Erythroblast (primary cell): ENCODE results near the gene SCART1.

Source experiments
- DNase-seq, 2 experiments: peaks; one replicate each; lab custom pipeline; 2025; lab: John Stamatoyannopoulos, UW
- GATA1 ChIP-seq: IDR thresholded peaks from 2 replicates; pipeline ENCODE4 v1.6.1; 2011; ENCODE audit warnings: low read depth, mild to moderate bottlenecking, control low read depth, low read length, moderate library complexity
- POLR2A ChIP-seq: IDR thresholded peaks from 2 replicates; pipeline ENCODE4 v1.6.1; 2011; ENCODE audit warnings: mild to moderate bottlenecking, low read length

SCART1 gene

GRCh38 chr10:133455611-133456031 lies 1.9 kb downstream of the SCART1 start:
- no peak for TF ChIP-seq POLR2A
- TF ChIP-seq GATA1, result no peak

DNA sequence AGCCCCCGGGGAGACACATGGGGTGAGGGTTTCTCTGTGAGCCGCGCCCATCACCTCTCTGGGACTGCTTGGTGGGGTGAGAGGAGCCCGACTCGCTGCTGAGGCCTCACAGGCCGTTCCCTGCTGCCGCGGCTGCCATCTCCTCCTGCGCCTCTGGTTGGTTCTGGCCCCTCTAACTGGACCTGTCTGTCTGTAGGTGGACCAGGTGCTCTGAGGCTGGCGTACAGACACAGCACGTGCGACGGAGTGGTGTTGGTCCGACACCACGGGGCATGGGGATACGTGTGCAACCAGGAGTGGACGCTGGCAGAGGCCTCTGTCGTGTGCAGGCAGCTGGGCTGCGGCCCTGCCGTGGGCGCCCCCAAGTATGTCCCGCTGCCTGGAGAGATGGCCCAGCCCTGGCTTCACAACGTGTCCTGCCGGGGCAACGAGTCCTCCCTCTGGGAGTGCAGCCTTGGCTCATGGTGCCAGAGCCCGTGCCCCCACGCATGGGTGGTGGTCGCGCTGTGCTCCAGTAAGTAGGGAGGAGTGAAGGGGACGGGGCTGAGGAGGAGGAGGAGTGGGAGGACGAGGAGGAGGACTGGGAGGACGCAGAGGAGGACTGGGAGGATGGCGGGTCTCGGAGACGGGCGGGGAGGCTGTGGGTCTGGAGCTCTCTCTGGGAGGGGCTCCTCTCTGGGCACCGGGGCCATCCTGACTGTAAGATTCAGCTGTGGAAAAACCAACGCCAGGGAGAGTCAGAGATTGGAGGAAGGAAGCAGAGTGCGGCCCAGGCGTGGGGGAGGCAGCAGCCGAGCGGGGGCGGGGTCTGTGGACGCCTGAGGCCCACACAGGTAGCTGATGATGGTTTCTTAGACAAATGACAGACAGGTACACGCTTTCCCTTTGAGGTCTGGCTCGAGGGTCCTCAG lies 2.6 kb downstream of the SCART1 start:
- TF ChIP-seq POLR2A (no peak), GATA1 (no peak)
- no peak for DNase-seq

More at GRCh38 chr10:133455611-133456031, 1.9 kb downstream of the SCART1 start:
- DNase-seq, result no peak

DNA sequence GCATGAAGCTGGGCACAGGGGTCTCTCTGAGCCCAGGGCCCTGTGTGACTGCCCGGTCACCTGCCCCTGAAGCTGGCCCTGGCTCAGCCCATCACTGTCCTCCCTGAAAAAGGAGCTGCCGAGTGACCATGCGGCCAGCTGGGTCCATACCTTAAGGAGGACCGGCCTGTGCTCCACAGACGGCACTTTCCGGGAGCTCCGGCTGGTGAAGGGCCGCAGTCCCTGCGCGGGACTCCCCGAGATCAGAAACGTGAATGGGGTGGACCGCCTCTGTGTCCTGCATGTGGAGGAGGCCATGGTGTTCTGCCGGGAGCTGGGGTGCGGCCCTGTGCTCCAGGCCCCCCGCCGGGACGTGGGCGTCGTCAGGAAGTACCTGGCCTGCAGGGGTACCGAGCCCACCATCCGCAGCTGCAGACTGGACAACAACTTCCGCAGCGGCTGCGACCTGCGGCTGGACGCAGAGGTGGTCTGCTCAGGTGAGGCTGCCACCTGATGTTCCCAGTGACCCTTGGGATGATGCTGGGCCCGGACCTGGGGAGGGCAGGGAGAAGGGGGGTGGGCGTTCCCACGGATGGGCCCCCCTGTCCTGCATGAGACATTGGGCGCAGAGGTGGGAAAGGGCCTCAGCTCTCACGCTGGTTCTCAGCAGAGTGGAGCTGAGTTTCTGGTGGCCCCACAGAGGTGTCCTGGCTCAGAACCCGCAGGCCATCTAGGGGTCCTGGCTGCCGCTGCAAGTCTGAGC lies 3.5 kb downstream of the SCART1 start:
- DNase-seq, result no peak
- no peak for TF ChIP-seq GATA1
- no peak for TF ChIP-seq POLR2A

GRCh38 chr10:133458021-133458709 lies 4.4 kb downstream of the SCART1 start:
- TF ChIP-seq POLR2A, result no peak
- TF ChIP-seq GATA1, result no peak
- DNase-seq, result no peak

DNA sequence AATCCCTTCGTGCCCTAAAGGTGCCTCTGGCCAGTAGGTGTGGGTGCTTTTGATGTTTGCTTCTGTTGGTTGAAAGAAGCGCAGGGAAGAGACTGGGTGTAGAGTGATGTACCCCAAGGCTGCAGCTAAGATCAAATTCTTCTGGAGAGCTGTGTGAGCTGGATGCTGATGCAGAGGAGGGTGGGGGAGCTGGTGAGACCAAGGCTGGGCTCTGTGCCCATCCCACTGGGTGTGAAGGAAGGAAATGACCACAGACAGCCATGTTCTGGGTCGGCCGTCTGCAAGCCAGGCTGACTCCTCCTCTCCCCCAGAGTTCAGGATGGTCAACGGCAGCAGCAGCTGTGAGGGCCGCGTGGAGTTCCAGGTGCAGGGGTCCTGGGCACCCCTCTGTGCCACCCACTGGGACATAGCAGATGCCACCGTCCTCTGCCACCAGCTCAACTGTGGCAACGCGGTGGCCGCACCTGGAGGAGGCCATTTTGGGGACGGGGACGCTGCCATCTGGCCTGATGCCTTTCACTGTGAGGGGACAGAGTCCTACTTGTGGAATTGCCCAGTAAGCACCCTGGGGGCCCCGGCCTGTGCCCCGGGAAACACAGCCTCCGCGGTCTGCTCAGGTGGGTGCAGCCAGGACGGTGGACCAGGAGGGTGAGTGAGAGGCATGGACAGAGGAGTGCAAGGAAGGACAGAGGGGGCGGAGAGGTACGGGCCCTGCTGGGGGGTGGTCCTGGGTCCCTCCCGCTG lies 5.1 kb downstream of the SCART1 start:
- TF ChIP-seq GATA1 (no peak), POLR2A (no peak)
- no peak for DNase-seq

DNA sequence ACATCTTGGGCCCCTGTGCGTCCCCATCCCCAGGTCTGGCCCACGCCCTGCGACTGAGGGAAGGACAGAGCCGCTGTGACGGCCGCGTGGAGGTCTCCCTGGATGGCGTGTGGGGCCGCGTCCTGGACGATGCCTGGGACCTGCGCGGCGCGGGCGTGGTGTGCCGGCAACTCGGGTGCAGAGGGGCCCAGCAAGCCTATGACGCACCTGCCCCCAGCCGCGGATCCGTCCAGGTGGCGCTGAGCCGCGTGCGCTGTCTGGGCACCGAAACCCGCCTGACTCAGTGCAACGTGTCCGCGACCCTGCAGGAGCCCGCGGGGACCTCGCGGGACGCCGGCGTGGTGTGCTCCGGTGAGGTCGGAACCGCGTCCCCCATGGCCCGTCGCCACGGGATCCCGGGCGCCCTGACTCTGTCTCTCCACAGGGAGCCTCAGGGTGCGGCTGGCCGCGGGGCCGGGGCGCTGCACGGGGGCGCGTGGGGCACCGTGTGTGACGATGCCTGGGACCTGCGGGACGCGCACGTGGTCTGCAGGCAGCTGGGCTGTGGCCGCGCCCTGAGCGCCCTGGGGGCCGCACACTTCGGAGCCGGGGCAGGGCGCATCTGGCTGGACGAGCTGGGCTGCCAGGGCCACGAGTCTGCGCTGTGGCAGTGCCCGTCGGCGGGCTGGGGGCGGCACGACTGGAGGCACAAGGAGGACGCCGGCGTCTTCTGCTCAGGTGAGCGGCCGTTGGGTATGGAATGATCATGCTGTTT lies 5.9 kb downstream of the SCART1 start:
- no peak for TF ChIP-seq POLR2A
- no peak for TF ChIP-seq GATA1
- DNase-seq, result no peak

- TF ChIP-seq GATA1 (no peak), POLR2A (no peak)
- DNase-seq, result no peak
Observed at GRCh38 chr10:133460208-133460769, 6.5 kb downstream of the SCART1 start.

DNA sequence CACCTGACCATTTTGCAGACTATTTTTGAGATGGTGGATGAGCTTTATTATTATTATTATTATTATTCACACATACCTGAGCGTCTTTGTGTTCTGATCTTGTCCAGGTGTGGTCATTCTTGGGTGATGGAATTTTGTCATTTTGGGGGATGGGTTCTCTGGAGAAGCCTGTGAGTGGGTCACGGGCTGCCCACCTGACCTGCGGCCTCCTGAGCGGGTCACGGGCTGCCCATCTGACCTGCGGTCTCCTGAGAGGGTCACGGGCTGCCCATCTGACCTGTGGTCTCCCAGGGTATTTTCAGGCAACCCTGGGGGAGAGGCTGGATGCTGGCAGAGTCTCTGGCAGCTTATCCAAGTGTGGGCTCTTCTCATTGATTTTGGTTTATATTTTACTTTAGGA lies 7.3 kb downstream of the SCART1 start:
- DNase-seq, result no peak
- TF ChIP-seq POLR2A (no peak), GATA1 (no peak)

GRCh38 chr10:133461841-133462240 lies 8.1 kb downstream of the SCART1 start:
- TF ChIP-seq GATA1 (no peak), POLR2A (no peak)
- DNase-seq, result no peak

- DNase-seq, result no peak
- TF ChIP-seq GATA1, result no peak
- TF ChIP-seq POLR2A, result no peak
Observed at GRCh38 chr10:133462512-133463305, 9.0 kb downstream of the SCART1 start.

GRCh38 chr10:133464582-133465031 lies 10.9 kb downstream of the SCART1 start:
- TF ChIP-seq POLR2A (no peak), GATA1 (no peak)
- no peak for DNase-seq
